Measurements from ENCODE around the gene CLDN10.
"Not testable (repeated sequence)": the region's sequence is repeated elsewhere in the genome, so short reads cannot be mapped to it uniquely, and the experiment has no call there.

The CLDN10 gene

GRCh38 chr13:95544293-95544692, 8.2 kb upstream of the CLDN10 start:
- Histone ChIP-seq H3K27ac (ENCODE audit: low read length) (no peak overlapping the region), H3K4me1 (ENCODE audit: control insufficient read depth, low read depth, low read length) (peaks cover 17% of the 10 kb centered on the region), H3K27me3 (ENCODE audit: control insufficient read depth, insufficient read depth, low read length) (no peaks in the 10 kb centered on the region), H3K4me3 (ENCODE audit: low read length) (no peak overlapping the region), H3K9ac (ENCODE audit: low read length) (no peak overlapping the region), H3K36me3 (ENCODE audit: control insufficient read depth, low read depth, low read length) (no peaks in the 10 kb centered on the region), H3K9me3 (ENCODE audit: control insufficient read depth, low read depth, low read length) (no peaks in the 10 kb centered on the region)

GRCh38 chr13:95546919-95547318, 5.6 kb upstream of the CLDN10 start:
- Histone ChIP-seq H3K27me3 (ENCODE audit: control insufficient read depth, insufficient read depth, low read length) (peaks cover 11% of the 10 kb centered on the region), H3K27ac (ENCODE audit: low read length) (no peak overlapping the region), H3K4me1 (ENCODE audit: control insufficient read depth, low read depth, low read length) (peaks cover 19% of the 10 kb centered on the region), H3K36me3 (ENCODE audit: control insufficient read depth, low read depth, low read length) (no peaks in the 10 kb centered on the region), H3K4me3 (ENCODE audit: low read length) (no peak overlapping the region), H3K9me3 (ENCODE audit: control insufficient read depth, low read depth, low read length) (no peaks in the 10 kb centered on the region), H3K9ac (ENCODE audit: low read length) (no peak overlapping the region)

GRCh38 chr13:95547531-95548167, 4.9 kb upstream of the CLDN10 start:
- no peak overlapping the region for H3K4me3 ChIP-seq (ENCODE audit: low read length)
- H3K27me3 ChIP-seq (ENCODE audit: control insufficient read depth, insufficient read depth, low read length) = peaks cover 13% of the 10 kb centered on the region
- H3K27ac ChIP-seq (ENCODE audit: low read length) = no peak overlapping the region
- H3K9me3 ChIP-seq (ENCODE audit: control insufficient read depth, low read depth, low read length) = no peaks in the 10 kb centered on the region
- peaks cover 21% of the 10 kb centered on the region for H3K4me1 ChIP-seq (ENCODE audit: control insufficient read depth, low read depth, low read length)
- H3K9ac ChIP-seq (ENCODE audit: low read length) = no peak overlapping the region
- H3K36me3 ChIP-seq (ENCODE audit: control insufficient read depth, low read depth, low read length) = no peaks in the 10 kb centered on the region

GRCh38 chr13:95552208-95552538, 347 bp upstream of the CLDN10 start:
- Histone ChIP-seq H3K36me3 (ENCODE audit: control insufficient read depth, low read depth, low read length) (no peaks in the 10 kb centered on the region), H3K9me3 (ENCODE audit: control insufficient read depth, low read depth, low read length) (no peaks in the 10 kb centered on the region), H3K4me3 (ENCODE audit: low read length) (no peak overlapping the region), H3K27me3 (ENCODE audit: control insufficient read depth, insufficient read depth, low read length) (peaks cover 28% of the 10 kb centered on the region), H3K27ac (ENCODE audit: low read length) (no peak overlapping the region), H3K4me1 (ENCODE audit: control insufficient read depth, low read depth, low read length) (peaks cover 14% of the 10 kb centered on the region), H3K9ac (ENCODE audit: low read length) (no peak overlapping the region)

- Histone ChIP-seq H3K36me3 (ENCODE audit: control insufficient read depth, low read depth, low read length) (no peaks in the 10 kb centered on the region), H3K27ac (ENCODE audit: low read length) (no peak overlapping the region), H3K9ac (ENCODE audit: low read length) (peak overlapping the region; percentile 47), H3K27me3 (ENCODE audit: control insufficient read depth, insufficient read depth, low read length) (peaks cover 28% of the 10 kb centered on the region), H3K9me3 (ENCODE audit: control insufficient read depth, low read depth, low read length) (no peaks in the 10 kb centered on the region), H3K4me1 (ENCODE audit: control insufficient read depth, low read depth, low read length) (peaks cover 4% of the 10 kb centered on the region), H3K4me3 (ENCODE audit: low read length) (peak overlapping the region; percentile 77)
Measured at GRCh38 chr13:95553581-95554385, 1.3 kb downstream of the CLDN10 start.

- Histone ChIP-seq H3K27me3 (ENCODE audit: control insufficient read depth, insufficient read depth, low read length) (peaks cover 16% of the 10 kb centered on the region), H3K27ac (ENCODE audit: low read length) (no peak overlapping the region), H3K9me3 (ENCODE audit: control insufficient read depth, low read depth, low read length) (no peaks in the 10 kb centered on the region), H3K4me3 (ENCODE audit: low read length) (no peak overlapping the region), H3K9ac (ENCODE audit: low read length) (no peak overlapping the region), H3K4me1 (ENCODE audit: control insufficient read depth, low read depth, low read length) (peaks cover 1% of the 10 kb centered on the region), H3K36me3 (ENCODE audit: control insufficient read depth, low read depth, low read length) (peaks cover 3% of the 10 kb centered on the region)
Measured at GRCh38 chr13:95557013-95557412, 4.5 kb downstream of the CLDN10 start.

- no peaks in the 10 kb centered on the region for H3K27me3 ChIP-seq (ENCODE audit: control insufficient read depth, insufficient read depth, low read length)
- H3K9me3 ChIP-seq (ENCODE audit: control insufficient read depth, low read depth, low read length) = no peaks in the 10 kb centered on the region
- H3K36me3 ChIP-seq (ENCODE audit: control insufficient read depth, low read depth, low read length) = peaks cover 3% of the 10 kb centered on the region
- no peaks in the 10 kb centered on the region for H3K4me1 ChIP-seq (ENCODE audit: control insufficient read depth, low read depth, low read length)
- no peak overlapping the region for H3K27ac ChIP-seq (ENCODE audit: low read length)
- no peak overlapping the region for H3K4me3 ChIP-seq (ENCODE audit: low read length)
- no peak overlapping the region for H3K9ac ChIP-seq (ENCODE audit: low read length)
Measured at GRCh38 chr13:95559100-95559499, 6.6 kb downstream of the CLDN10 start.

- H3K36me3 ChIP-seq (ENCODE audit: control insufficient read depth, low read depth, low read length) = peaks cover 3% of the 10 kb centered on the region
- no peaks in the 10 kb centered on the region for H3K27me3 ChIP-seq (ENCODE audit: control insufficient read depth, insufficient read depth, low read length)
- no peak overlapping the region for H3K4me3 ChIP-seq (ENCODE audit: low read length)
- no peak overlapping the region for H3K9ac ChIP-seq (ENCODE audit: low read length)
- no peaks in the 10 kb centered on the region for H3K9me3 ChIP-seq (ENCODE audit: control insufficient read depth, low read depth, low read length)
- no peak overlapping the region for H3K27ac ChIP-seq (ENCODE audit: low read length)
- no peaks in the 10 kb centered on the region for H3K4me1 ChIP-seq (ENCODE audit: control insufficient read depth, low read depth, low read length)
Measured at GRCh38 chr13:95560387-95560786, 7.9 kb downstream of the CLDN10 start.

- H3K27ac ChIP-seq (ENCODE audit: low read length) = no peak overlapping the region
- H3K27me3 ChIP-seq (ENCODE audit: control insufficient read depth, insufficient read depth, low read length) = no peaks in the 10 kb centered on the region
- peaks cover 3% of the 10 kb centered on the region for H3K36me3 ChIP-seq (ENCODE audit: control insufficient read depth, low read depth, low read length)
- no peak overlapping the region for H3K9ac ChIP-seq (ENCODE audit: low read length)
- H3K4me1 ChIP-seq (ENCODE audit: control insufficient read depth, low read depth, low read length) = no peaks in the 10 kb centered on the region
- H3K9me3 ChIP-seq (ENCODE audit: control insufficient read depth, low read depth, low read length) = no peaks in the 10 kb centered on the region
- no peak overlapping the region for H3K4me3 ChIP-seq (ENCODE audit: low read length)
Measured at GRCh38 chr13:95564091-95564490, 11.6 kb downstream of the CLDN10 start.

- H3K9me3 ChIP-seq (ENCODE audit: control insufficient read depth, low read depth, low read length) = no peaks in the 10 kb centered on the region
- no peaks in the 10 kb centered on the region for H3K27me3 ChIP-seq (ENCODE audit: control insufficient read depth, insufficient read depth, low read length)
- H3K4me1 ChIP-seq (ENCODE audit: control insufficient read depth, low read depth, low read length) = no peaks in the 10 kb centered on the region
- H3K27ac ChIP-seq (ENCODE audit: low read length) = no peak overlapping the region
- H3K4me3 ChIP-seq (ENCODE audit: low read length) = no peak overlapping the region
- H3K36me3 ChIP-seq (ENCODE audit: control insufficient read depth, low read depth, low read length) = peaks cover 3% of the 10 kb centered on the region
- no peak overlapping the region for H3K9ac ChIP-seq (ENCODE audit: low read length)
Measured at GRCh38 chr13:95564733-95565291, 12.3 kb downstream of the CLDN10 start.

GRCh38 chr13:95565758-95566157, 13.2 kb downstream of the CLDN10 start:
- not testable (repeated sequence) for H3K27ac ChIP-seq (ENCODE audit: low read length); H3K36me3 ChIP-seq (ENCODE audit: control insufficient read depth, low read depth, low read length); H3K9me3 ChIP-seq (ENCODE audit: control insufficient read depth, low read depth, low read length); H3K9ac ChIP-seq (ENCODE audit: low read length); H3K4me3 ChIP-seq (ENCODE audit: low read length); H3K27me3 ChIP-seq (ENCODE audit: control insufficient read depth, insufficient read depth, low read length); H3K4me1 ChIP-seq (ENCODE audit: control insufficient read depth, low read depth, low read length)

GRCh38 chr13:95568131-95568530, 15.6 kb downstream of the CLDN10 start:
- H3K27me3 ChIP-seq (ENCODE audit: control insufficient read depth, insufficient read depth, low read length) = no peaks in the 10 kb centered on the region
- no peak overlapping the region for H3K27ac ChIP-seq (ENCODE audit: low read length)
- no peak overlapping the region for H3K9ac ChIP-seq (ENCODE audit: low read length)

More at GRCh38 chr13:95568131-95568530, 15.6 kb downstream of the CLDN10 start:
- no peaks in the 10 kb centered on the region for H3K36me3 ChIP-seq (ENCODE audit: control insufficient read depth, low read depth, low read length)
- no peaks in the 10 kb centered on the region for H3K9me3 ChIP-seq (ENCODE audit: control insufficient read depth, low read depth, low read length)
- H3K4me3 ChIP-seq (ENCODE audit: low read length) = no peak overlapping the region
- no peaks in the 10 kb centered on the region for H3K4me1 ChIP-seq (ENCODE audit: control insufficient read depth, low read depth, low read length)
